HG02798 (cell line): Measurements from ENCODE around the gene TNMD.

Source experiments
- ATAC-seq: cut with Tn5 transposase; IDR thresholded peaks from one replicate; pipeline ENCODE4 v1.9.1; 2021; ENCODE audit warnings: mild to moderate bottlenecking; ENCODE audit not compliant: unreplicated experiment, poor library complexity

The TNMD gene

GRCh38 chrX:100643212-100643611 is 58.5 kb downstream of the TNMD start:
- no peak for ATAC-seq

GRCh38 chrX:100643956-100644860 is 59.5 kb downstream of the TNMD start, which contains the start of gene SRPX2:
Gene SRPX2 (plus strand): TSS chrX:100644199. CDS start chrX:100646323, 2,124 bp downstream.
- no peak for ATAC-seq

- ATAC-seq: no peak
Observed at GRCh38 chrX:100645106-100645505, 60.4 kb downstream of the TNMD start.

- no peak for ATAC-seq
Observed at GRCh38 chrX:100647095-100647494, 62.4 kb downstream of the TNMD start.

- no peak for ATAC-seq
Observed at GRCh38 chrX:100647739-100648138, 63.0 kb downstream of the TNMD start.

GRCh38 chrX:100648458-100649417 is 64.0 kb downstream of the TNMD start:
- ATAC-seq: no peak
